Right lobe of liver (tissue), 6 donors: Measurements from ENCODE around the gene TNS3. TPM values are rescaled to one million over a fixed set of nuclear protein-coding genes. Genes with fewer than 3 reads are reported as not detected.

Source experiments
- ATAC-seq, 4 donors: fragments of 200-7000 bp; cut with Tn5 transposase; one replicate each; pipeline ENCODE4 v1.9.1; 2020; ENCODE audit warnings: mild to moderate bottlenecking in 4 of 4, moderate library complexity in 4 of 4
- DNase-seq, 3 donors: peaks; one replicate each; pipeline ENCODE4 v3.0.0-alpha.2; 2020
- H3K27ac ChIP-seq, 3 donors: fragments of 200-600 bp; one replicate each; pipeline ENCODE4 v1.8.0; 2022
- H3K27me3 ChIP-seq, 2 donors: fragments of 200-600 bp; one replicate each; pipeline ENCODE4 v1.8.0; 2022
- H3K36me3 ChIP-seq, 4 donors: fragments of 200-600 bp; sonication (generic) in 1 of 4; one replicate each; pipeline versions ENCODE4 v1.5.1 to v1.8.0; 2017 to 2022; ENCODE audit warnings: control low read depth in 1 of 4
- H3K4me1 ChIP-seq, 4 donors: fragments of 200-600 bp; sonication (generic) in 1 of 4; one replicate each; pipeline versions ENCODE4 v1.5.1 to v1.8.0; 2017 to 2022; ENCODE audit warnings: control low read depth in 1 of 4
- H3K4me3 ChIP-seq, 3 donors: fragments of 200-600 bp; one replicate each; pipeline ENCODE4 v1.8.0; 2022
- H3K9me3 ChIP-seq, 4 donors: fragments of 200-600 bp; sonication (generic) in 1 of 4; one replicate each; pipeline versions ENCODE4 v1.5.1 to v1.8.0; 2017 to 2022; ENCODE audit warnings: control low read depth in 1 of 4
- CTCF ChIP-seq, 4 donors: fragments of 200-600 bp in 3 of 4; fragments of 450-650 bp in 1 of 4; IDR thresholded peaks; one replicate each; pipeline versions ENCODE4 v1.5.1 to v1.8.0; 2016 to 2022; ENCODE audit warnings: antibody characterized with exemption in 4 of 4, mild to moderate bottlenecking in 2 of 4
- POLR2A ChIP-seq: fragments of 450-650 bp; IDR thresholded peaks from one replicate; pipeline ENCODE4 v1.6.1; 2017; ENCODE audit warnings: antibody characterized with exemption, mild to moderate bottlenecking
- WGBS: methylation state at CpG from one replicate; pipeline ENCODE4 v1.1.6; 2018; ENCODE audit warnings: low coverage, low lambda C conversion rate; ENCODE audit not compliant: insufficient coverage; ENCODE audit errors: missing lambda C conversion rate; 5-methylcytosine and 5-hydroxymethylcytosine counted together
- intact Hi-C, 2 donors: fragments of 100-400 bp; cut with DNase I; formaldehyde crosslinking; loops; one replicate each; pipeline versions ENCODE4 v1.11.2 to v1.14.1; 2022
- total RNA-seq, 6 experiments: library from RNA; depleted of rRNA in 2 of 6; stranded (reverse); fragments of >200 nt in 2 of 6; fragmentation: NEBNext Ultra II Directional in 3 of 6; extraction: Animal tissue kit (Norgen Biotek cat#: 25700) in 3 of 6; gene quantifications; one replicate each; pipeline versions ENCODE4 v1.1.0 to v1.2.4, GENCODE V29; 2016 to 2023
- donor health status: DM: no; HTN: yes; CAD: no.
- donor health status: DM: no; HTN: no; CAD: no.
- donor health status: DM: no; HTN: no; CAD: no.
- donor health status: DM: no; HTN: yes; CAD: no.
- donor health status: DM: no; HTN: yes; CAD: no.

The TNS3 gene
- total RNA-seq, 6 experiments from 2014 or later = 51.2 to 95.0 (median 58.4) TPM

- Histone ChIP-seq H3K4me3 (no peak overlapping the region), H3K27me3 (no peaks in the 10 kb centered on the region), H3K4me1 (no peaks in the 10 kb centered on the region), H3K36me3 (no peaks in the 10 kb centered on the region), H3K9me3 (no peaks in the 10 kb centered on the region), H3K27ac (no peak overlapping the region)
- 72% methylated on average over 8 of the region's 8 CpGs for WGBS
- no peak for TF ChIP-seq POLR2A
- TF ChIP-seq CTCF (IDR thresholded peaks at IDR 0.05) = peak in 2 of 4 donors; percentile 16 to 23
- DNase-seq = no peak
- no peak for ATAC-seq
- intact Hi-C loops = no loop called here
Measured at GRCh38 chr7:47232751-47233412, 349.0 kb downstream of the TNS3 start.

- ATAC-seq (no peak), DNase-seq (no peak)
- Histone ChIP-seq H3K36me3 (no peaks in the 10 kb centered on the region), H3K27me3 (no peaks in the 10 kb centered on the region), H3K9me3 (no peaks in the 10 kb centered on the region), H3K4me1 (no peaks in the 10 kb centered on the region), H3K27ac (no peak overlapping the region), H3K4me3 (no peak overlapping the region)
- WGBS = 83% methylated on average over 1 of the region's 1 CpG
- no peak for TF ChIP-seq POLR2A
- no peak for TF ChIP-seq CTCF (IDR thresholded peaks at IDR 0.05)
- intact Hi-C loops = no loop called here
Measured at GRCh38 chr7:47231627-47232026, 350.3 kb downstream of the TNS3 start.

GRCh38 chr7:47231032-47231431 is 350.9 kb downstream of the TNS3 start:
- ATAC-seq (no peak), DNase-seq (no peak)
- WGBS = 89% methylated on average over 3 of the region's 3 CpGs
- no peak for TF ChIP-seq CTCF (IDR thresholded peaks at IDR 0.05)
- TF ChIP-seq POLR2A = no peak
- H3K4me1 ChIP-seq = no peaks in the 10 kb centered on the region
- no peak overlapping the region for H3K4me3 ChIP-seq
- H3K27me3 ChIP-seq = no peaks in the 10 kb centered on the region
- intact Hi-C loops = no loop called here
- H3K9me3 ChIP-seq = no peaks in the 10 kb centered on the region
- no peaks in the 10 kb centered on the region for H3K36me3 ChIP-seq
- no peak overlapping the region for H3K27ac ChIP-seq

GRCh38 chr7:47228386-47229014 is 353.4 kb downstream of the TNS3 start:
- Histone ChIP-seq H3K27me3 (no peaks in the 10 kb centered on the region), H3K27ac (no peak overlapping the region), H3K4me3 (no peak overlapping the region), H3K36me3 (no peaks in the 10 kb centered on the region), H3K4me1 (no peaks in the 10 kb centered on the region), H3K9me3 (no peaks in the 10 kb centered on the region)
- ATAC-seq (no peak), DNase-seq (no peak)
- TF ChIP-seq CTCF (IDR thresholded peaks at IDR 0.05) (no peak), POLR2A (no peak)
- intact Hi-C loops = no loop called here
- 94% methylated on average over 11 of the region's 11 CpGs for WGBS
